ENCODE results near the gene WWOX. TPM values are rescaled to one million over a fixed set of nuclear protein-coding genes. Genes with fewer than 3 reads are reported as not detected.

Gene WWOX
- total RNA-seq, 2 donors from 2014 or later = 30.0 to 35.4 TPM

DNA sequence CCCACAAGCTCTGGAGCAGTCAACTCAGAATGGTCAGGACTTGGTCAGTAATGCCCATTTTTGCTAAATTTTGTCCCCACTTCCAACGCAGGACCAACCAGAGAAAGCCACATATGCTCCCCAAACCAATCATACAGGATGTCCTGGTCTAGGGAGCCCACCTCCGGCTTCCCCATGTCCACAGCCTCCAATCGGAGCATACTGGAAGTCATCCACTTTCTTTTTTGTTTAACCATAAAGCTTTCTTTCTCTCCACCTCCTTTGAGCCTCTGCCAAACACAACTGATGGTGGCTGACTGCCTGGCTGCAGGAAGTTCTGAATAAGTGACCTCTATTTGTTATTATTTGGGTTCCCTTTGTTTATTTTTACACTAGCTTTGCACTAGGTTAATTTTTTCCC is 549.1 kb downstream of the WWOX start:
- Mint-ChIP-seq H3K27me3 (ENCODE audit: insufficient read depth) (peaks cover 3% of the 10 kb centered on the region), H3K4me1 (peaks cover 4% of the 10 kb centered on the region), H3K27ac (no peak overlapping the region), H3K4me3 (no peak overlapping the region), H3K36me3 (ENCODE audit: low read depth) (no peaks in the 10 kb centered on the region), H3K9me3 (peaks cover 1% of the 10 kb centered on the region)
- Histone ChIP-seq H3K27ac (ENCODE audit: low read depth, low read length) (no peak overlapping the region), H3K4me3 (ENCODE audit: low read length) (no peak overlapping the region), H3K27me3 (ENCODE audit: control insufficient read depth, insufficient read depth, low read length, poor library complexity, severe bottlenecking) (no peaks in the 10 kb centered on the region), H3K36me3 (ENCODE audit: control insufficient read depth, insufficient read depth, low read length) (no peaks in the 10 kb centered on the region), H3K4me1 (ENCODE audit: control insufficient read depth, insufficient read depth, low read length) (no peaks in the 10 kb centered on the region), H3K9me3 (ENCODE audit: control insufficient read depth, low read length) (no peaks in the 10 kb centered on the region), H3K9ac (ENCODE audit: extremely low read depth, low read length, poor library complexity, severe bottlenecking) (no peak overlapping the region)
- TF ChIP-seq, protein P1, sequence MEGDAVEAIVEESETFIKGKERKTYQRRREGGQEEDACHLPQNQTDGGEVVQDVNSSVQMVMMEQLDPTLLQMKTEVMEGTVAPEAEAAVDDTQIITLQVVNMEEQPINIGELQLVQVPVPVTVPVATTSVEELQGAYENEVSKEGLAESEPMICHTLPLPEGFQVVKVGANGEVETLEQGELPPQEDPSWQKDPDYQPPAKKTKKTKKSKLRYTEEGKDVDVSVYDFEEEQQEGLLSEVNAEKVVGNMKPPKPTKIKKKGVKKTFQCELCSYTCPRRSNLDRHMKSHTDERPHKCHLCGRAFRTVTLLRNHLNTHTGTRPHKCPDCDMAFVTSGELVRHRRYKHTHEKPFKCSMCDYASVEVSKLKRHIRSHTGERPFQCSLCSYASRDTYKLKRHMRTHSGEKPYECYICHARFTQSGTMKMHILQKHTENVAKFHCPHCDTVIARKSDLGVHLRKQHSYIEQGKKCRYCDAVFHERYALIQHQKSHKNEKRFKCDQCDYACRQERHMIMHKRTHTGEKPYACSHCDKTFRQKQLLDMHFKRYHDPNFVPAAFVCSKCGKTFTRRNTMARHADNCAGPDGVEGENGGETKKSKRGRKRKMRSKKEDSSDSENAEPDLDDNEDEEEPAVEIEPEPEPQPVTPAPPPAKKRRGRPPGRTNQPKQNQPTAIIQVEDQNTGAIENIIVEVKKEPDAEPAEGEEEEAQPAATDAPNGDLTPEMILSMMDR (conservative IDR thresholded peaks at IDR 0.05) = no peak
- WGBS, 2 experiments (ENCODE audit: insufficient coverage in 1 of 2, insufficient read length in 1 of 2) = 98 to 100% methylated on average over 1 to 3 of the region's 3 CpGs
- DNase-seq = no peak

DNA sequence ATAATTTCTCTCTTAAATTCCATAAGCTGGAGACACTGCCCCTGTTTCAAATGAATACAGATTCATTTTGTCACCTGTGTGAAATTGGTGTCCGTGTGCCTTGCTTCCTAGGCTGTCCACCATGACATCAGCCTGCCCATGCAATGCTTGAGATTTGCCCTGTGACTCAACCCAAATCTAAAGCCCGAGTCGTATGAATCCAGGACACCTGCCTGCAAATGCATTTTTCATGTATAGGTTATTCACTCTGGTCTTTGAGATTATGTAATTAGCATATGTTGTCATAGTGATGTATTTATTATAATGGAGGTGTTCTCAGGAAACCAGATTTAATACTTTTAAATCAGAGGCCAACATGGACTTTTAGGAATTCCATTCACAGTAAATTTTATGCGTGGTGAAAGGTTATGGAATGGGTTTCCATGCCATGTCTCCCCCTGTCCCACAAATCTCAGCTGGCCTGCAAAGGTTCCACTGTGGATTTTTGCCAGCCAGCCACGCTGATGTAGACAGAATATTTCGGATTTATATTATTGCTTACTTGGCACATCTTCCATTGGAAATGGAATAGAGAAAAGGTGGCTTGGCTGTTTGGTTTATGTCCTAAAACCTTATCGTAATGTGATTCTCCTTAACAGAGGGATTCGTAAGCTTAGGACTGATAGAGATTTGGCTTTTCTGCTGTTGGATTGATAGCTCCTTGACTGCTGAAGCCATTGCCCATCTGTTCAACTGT is 551.1 kb downstream of the WWOX start:
- H3K27me3 ChIP-seq (ENCODE audit: control insufficient read depth, insufficient read depth, low read length, poor library complexity, severe bottlenecking) = no peaks in the 10 kb centered on the region
- peaks cover 5% of the 10 kb centered on the region for H3K4me1 ChIP-seq (ENCODE audit: control insufficient read depth, insufficient read depth, low read length)
- H3K4me1 Mint-ChIP-seq = peaks cover 4% of the 10 kb centered on the region
- H3K27me3 Mint-ChIP-seq (ENCODE audit: insufficient read depth) = peaks cover 3% of the 10 kb centered on the region
- TF ChIP-seq, protein P1 (conservative IDR thresholded peaks at IDR 0.05) = no peak
- H3K27ac ChIP-seq (ENCODE audit: low read depth, low read length) = no peak overlapping the region
- no peak overlapping the region for H3K4me3 ChIP-seq (ENCODE audit: low read length)
- no peaks in the 10 kb centered on the region for H3K9me3 Mint-ChIP-seq
- H3K4me3 Mint-ChIP-seq = no peak overlapping the region
- DNase-seq = no peak
- no peak overlapping the region for H3K9ac ChIP-seq (ENCODE audit: extremely low read depth, low read length, poor library complexity, severe bottlenecking)
- H3K36me3 Mint-ChIP-seq (ENCODE audit: low read depth) = no peaks in the 10 kb centered on the region
- WGBS, 2 experiments (ENCODE audit: insufficient coverage in 1 of 2, insufficient read length in 1 of 2) = 88 to 91% methylated on average over 8 of the region's 8 CpGs
- H3K36me3 ChIP-seq (ENCODE audit: control insufficient read depth, insufficient read depth, low read length) = no peaks in the 10 kb centered on the region
- no peak overlapping the region for H3K27ac Mint-ChIP-seq
- no peaks in the 10 kb centered on the region for H3K9me3 ChIP-seq (ENCODE audit: control insufficient read depth, low read length)

DNA sequence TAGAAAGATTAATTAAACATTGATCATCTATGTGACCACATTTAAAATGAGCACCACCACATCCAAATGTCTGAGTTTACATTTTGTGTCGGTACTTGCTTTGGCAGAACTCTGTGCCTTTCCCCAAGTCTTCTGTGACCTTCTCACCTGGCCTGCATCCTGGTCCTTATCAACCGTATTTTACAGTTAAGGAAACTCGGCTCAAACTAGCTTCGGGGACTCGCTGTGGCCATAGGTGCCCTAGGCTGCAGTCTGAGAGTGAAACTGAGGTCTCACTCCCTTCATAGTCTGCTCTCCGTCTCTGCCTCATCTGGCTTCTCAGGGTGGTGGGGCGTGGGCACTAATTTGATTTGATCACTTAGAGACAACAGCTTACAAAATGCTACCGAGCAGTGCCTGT is 555.5 kb downstream of the WWOX start:
- Mint-ChIP-seq H3K4me1 (peaks cover 21% of the 10 kb centered on the region), H3K36me3 (ENCODE audit: low read depth) (no peaks in the 10 kb centered on the region), H3K27ac (no peak overlapping the region), H3K27me3 (ENCODE audit: insufficient read depth) (no peaks in the 10 kb centered on the region), H3K9me3 (no peaks in the 10 kb centered on the region), H3K4me3 (no peak overlapping the region)
- no peaks in the 10 kb centered on the region for H3K36me3 ChIP-seq (ENCODE audit: control insufficient read depth, insufficient read depth, low read length)
- H3K9me3 ChIP-seq (ENCODE audit: control insufficient read depth, low read length) = no peaks in the 10 kb centered on the region
- TF ChIP-seq, protein P1 (conservative IDR thresholded peaks at IDR 0.05) = no peak
- no peak for DNase-seq
- WGBS, 2 experiments (ENCODE audit: insufficient coverage in 1 of 2, insufficient read length in 1 of 2) = 92 to 93% methylated on average over 7 to 8 of the region's 8 CpGs
- H3K4me1 ChIP-seq (ENCODE audit: control insufficient read depth, insufficient read depth, low read length) = peaks cover 12% of the 10 kb centered on the region
- H3K4me3 ChIP-seq (ENCODE audit: low read length) = no peak overlapping the region
- no peak overlapping the region for H3K9ac ChIP-seq (ENCODE audit: extremely low read depth, low read length, poor library complexity, severe bottlenecking)
- H3K27me3 ChIP-seq (ENCODE audit: control insufficient read depth, insufficient read depth, low read length, poor library complexity, severe bottlenecking) = no peaks in the 10 kb centered on the region
- H3K27ac ChIP-seq (ENCODE audit: low read depth, low read length) = no peak overlapping the region

Measured in endodermal cell (in vitro differentiated cells).